Calu3 (cell line): ENCODE results near the gene NHLRC2. TPM values are rescaled to one million over a fixed set of nuclear protein-coding genes. Genes with fewer than 3 reads are reported as not detected.

Experiments used
- BruUV-seq: library from RNA; stranded (reverse); fragments of 400-500 nt; replicated peaks from 2 replicates; lab custom pipeline; 2021; lab: Mats Ljungman, UMichigan
- CTCF ChIA-PET: fragments of 300-600 bp; sonication (Branson Sonifier 250); formaldehyde crosslinking; loops from one replicate; lab custom pipeline; 2022; ENCODE audit warnings: antibody characterized with exemption; lab: Charles Lee
- DNase-seq: peaks from one replicate; pipeline ENCODE4 v3.0.0; 2022
- H3K27ac Mint-ChIP-seq: one replicate; pipeline ENCODE4 v1.8.0; 2022; ENCODE audit warnings: mixed read lengths; ENCODE audit not compliant: unreplicated experiment
- H3K27me3 Mint-ChIP-seq: one replicate; pipeline ENCODE4 v1.8.0; 2022; ENCODE audit warnings: mixed read lengths; ENCODE audit not compliant: unreplicated experiment
- H3K36me3 Mint-ChIP-seq: one replicate; pipeline ENCODE4 v1.8.0; 2022; ENCODE audit warnings: mild to moderate bottlenecking, moderate library complexity, mixed read lengths; ENCODE audit not compliant: insufficient read depth, unreplicated experiment
- H3K4me1 Mint-ChIP-seq: one replicate; pipeline ENCODE4 v1.8.0; 2022; ENCODE audit warnings: mild to moderate bottlenecking, low read depth, mixed read lengths; ENCODE audit not compliant: unreplicated experiment
- H3K4me3 Mint-ChIP-seq: one replicate; pipeline ENCODE4 v1.8.0; 2022; ENCODE audit warnings: mild to moderate bottlenecking, low read depth, moderate library complexity, mixed read lengths; ENCODE audit not compliant: unreplicated experiment
- H3K9me3 Mint-ChIP-seq: one replicate; pipeline ENCODE4 v1.8.0; 2022; ENCODE audit warnings: low read depth, mixed read lengths; ENCODE audit not compliant: unreplicated experiment
- CTCF ChIP-seq: fragments of 200-600 bp; IDR thresholded peaks from one replicate; pipeline ENCODE4 v1.8.0; 2022; ENCODE audit warnings: antibody characterized with exemption; ENCODE audit not compliant: unreplicated experiment
- intact Hi-C: fragments of 100-400 bp; cut with micrococcal nuclease; formaldehyde crosslinking; loops from one replicate; pipeline ENCODE4 v1.10.0; 2022; ENCODE audit not compliant: unreplicated experiment
- total RNA-seq: library from RNA; stranded (reverse); gene quantifications from 2 replicates; pipeline ENCODE4 v1.2.3, GENCODE V29; 2022

NHLRC2 gene
- total RNA-seq, 1 experiment from 2014 or later: 18.7 TPM

GRCh38 chr10:113897693-113898618 is 43.5 kb downstream of the NHLRC2 start:
- CTCF ChIA-PET: no interaction called here
- no peak for TF ChIP-seq CTCF
- no peaks in the 10 kb centered on the region for H3K4me1 Mint-ChIP-seq
- no peak overlapping the region for H3K27ac Mint-ChIP-seq
- H3K4me3 Mint-ChIP-seq: no peak overlapping the region
- DNase-seq: no peak
- H3K27me3 Mint-ChIP-seq: no peaks in the 10 kb centered on the region
- BruUV-seq: no TSS peak
- H3K36me3 Mint-ChIP-seq: peaks cover 11% of the 10 kb centered on the region
- intact Hi-C loops: no loop called here
- no peaks in the 10 kb centered on the region for H3K9me3 Mint-ChIP-seq

DNA sequence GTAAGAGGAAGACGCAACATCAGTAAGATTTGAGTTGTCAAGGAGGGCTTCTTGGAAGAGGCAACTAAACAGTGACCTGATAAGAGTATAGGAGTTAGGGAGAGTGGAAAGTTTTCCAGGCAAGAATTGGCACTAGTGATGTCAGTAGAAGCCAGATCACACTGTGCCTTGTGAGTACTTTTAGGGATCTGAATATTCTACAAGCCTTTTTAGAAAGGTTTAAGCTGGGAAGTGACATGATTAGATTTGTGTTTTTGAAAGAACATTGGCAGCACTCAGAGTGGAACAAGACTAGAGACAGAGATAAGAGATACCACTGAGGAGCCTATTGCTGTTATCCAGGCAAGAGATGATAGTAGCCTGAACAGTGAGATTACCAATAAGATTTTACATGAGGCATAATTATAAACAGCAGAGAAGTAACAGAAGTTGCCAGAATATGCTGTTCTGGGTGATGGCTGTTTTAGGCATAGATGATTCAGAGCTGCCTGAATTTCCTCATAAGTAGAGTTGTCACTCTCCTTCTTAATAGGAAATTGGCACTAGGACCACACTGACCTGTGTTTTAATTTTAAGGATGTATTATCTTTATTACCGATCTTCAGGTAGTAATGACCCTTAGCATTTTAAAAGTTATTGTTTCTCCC is 45.6 kb downstream of the NHLRC2 start:
- BruUV-seq: no TSS peak
- H3K36me3 Mint-ChIP-seq: peaks cover 17% of the 10 kb centered on the region
- no peak for DNase-seq
- no peak overlapping the region for H3K27ac Mint-ChIP-seq
- H3K27me3 Mint-ChIP-seq: no peaks in the 10 kb centered on the region
- TF ChIP-seq CTCF: no peak
- no peaks in the 10 kb centered on the region for H3K4me1 Mint-ChIP-seq
- H3K4me3 Mint-ChIP-seq: no peak overlapping the region
- H3K9me3 Mint-ChIP-seq: no peaks in the 10 kb centered on the region
- intact Hi-C loops: no loop called here
- CTCF ChIA-PET: no interaction called here

GRCh38 chr10:113905756-113906155 is 51.3 kb downstream of the NHLRC2 start:
- Mint-ChIP-seq H3K4me3 (no peak overlapping the region), H3K27ac (no peak overlapping the region), H3K27me3 (no peaks in the 10 kb centered on the region), H3K36me3 (peaks cover 12% of the 10 kb centered on the region), H3K4me1 (no peaks in the 10 kb centered on the region), H3K9me3 (no peaks in the 10 kb centered on the region)
- no peak for DNase-seq
- CTCF ChIA-PET: no interaction called here
- TF ChIP-seq CTCF: no peak
- BruUV-seq: no TSS peak
- intact Hi-C loops: no loop called here

DNA sequence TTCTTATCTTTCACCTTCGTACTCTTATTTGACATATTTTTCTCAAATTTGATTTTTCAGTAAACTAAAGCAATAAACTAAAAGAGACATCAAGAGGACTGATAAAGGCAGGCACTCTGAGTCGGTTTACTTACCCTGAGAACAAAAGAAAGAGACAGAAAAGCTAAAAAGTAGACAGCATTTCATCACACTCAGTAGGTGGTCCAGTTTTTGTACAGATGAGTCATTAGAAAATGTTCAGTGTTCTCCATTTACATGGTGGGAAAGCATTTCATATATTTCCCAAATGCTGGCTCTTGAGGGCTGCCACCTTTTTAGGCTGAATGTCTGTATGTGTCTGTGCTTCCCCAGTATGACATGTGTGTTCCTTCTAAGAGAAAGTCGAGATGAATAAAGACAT is 52.7 kb downstream of the NHLRC2 start:
- no peak for DNase-seq
- no peaks in the 10 kb centered on the region for H3K27me3 Mint-ChIP-seq
- intact Hi-C loops: no loop called here
- no peak for TF ChIP-seq CTCF
- peaks cover 6% of the 10 kb centered on the region for H3K36me3 Mint-ChIP-seq
- H3K4me3 Mint-ChIP-seq: no peak overlapping the region
- CTCF ChIA-PET: no interaction called here
- H3K9me3 Mint-ChIP-seq: no peaks in the 10 kb centered on the region
- no peaks in the 10 kb centered on the region for H3K4me1 Mint-ChIP-seq
- BruUV-seq: no TSS peak
- H3K27ac Mint-ChIP-seq: no peak overlapping the region
